ENCODE data around the gene PITRM1. TPM values are rescaled to one million over a fixed set of nuclear protein-coding genes. Genes with fewer than 3 reads are reported as not detected.

The PITRM1 gene
- polyA plus RNA-seq, 1 donor from 2014 or later = 62.2 TPM

DNA sequence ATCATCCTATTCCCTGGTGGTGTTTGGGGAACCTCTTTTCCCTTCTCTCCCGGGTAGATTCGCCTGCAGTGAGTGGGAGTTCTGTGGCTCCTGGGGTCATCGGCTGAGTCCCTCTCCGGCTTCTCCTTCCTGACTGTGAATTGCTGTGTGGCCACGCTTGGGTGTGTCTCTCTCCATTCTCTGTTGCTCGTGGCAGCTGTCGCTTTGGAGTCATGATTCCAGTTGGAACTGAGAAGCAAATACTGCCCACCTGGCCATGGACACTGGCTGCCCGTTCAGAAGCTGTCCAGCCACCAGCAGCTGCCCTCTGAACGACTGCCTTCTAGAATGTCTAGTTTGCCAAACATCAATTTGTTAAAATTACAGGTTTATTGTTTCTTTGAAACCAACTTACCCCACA, 23.1 kb upstream of the PITRM1 start:
- TF ChIP-seq MXI1 (conservative IDR thresholded peaks at IDR 0.05; ENCODE audit: poor library complexity, severe bottlenecking) (no peak), SMC3 (conservative IDR thresholded peaks at IDR 0.05; ENCODE audit: poor library complexity) (no peak), RAD21 (conservative IDR thresholded peaks at IDR 0.05) (no peak), EZH2 (IDR thresholded peaks at IDR 0.05; ENCODE audit: borderline replicate concordance, insufficient read depth, low read length, poor library complexity, severe bottlenecking) (no peak), TAF1 (IDR thresholded peaks at IDR 0.05; ENCODE audit: low read depth) (no peak), EP300 (conservative IDR thresholded peaks at IDR 0.05; ENCODE audit: poor library complexity, severe bottlenecking) (no peak), POLR2AphosphoS5 (IDR thresholded peaks at IDR 0.05) (no peak)
- TF ChIP-seq, protein P1, sequence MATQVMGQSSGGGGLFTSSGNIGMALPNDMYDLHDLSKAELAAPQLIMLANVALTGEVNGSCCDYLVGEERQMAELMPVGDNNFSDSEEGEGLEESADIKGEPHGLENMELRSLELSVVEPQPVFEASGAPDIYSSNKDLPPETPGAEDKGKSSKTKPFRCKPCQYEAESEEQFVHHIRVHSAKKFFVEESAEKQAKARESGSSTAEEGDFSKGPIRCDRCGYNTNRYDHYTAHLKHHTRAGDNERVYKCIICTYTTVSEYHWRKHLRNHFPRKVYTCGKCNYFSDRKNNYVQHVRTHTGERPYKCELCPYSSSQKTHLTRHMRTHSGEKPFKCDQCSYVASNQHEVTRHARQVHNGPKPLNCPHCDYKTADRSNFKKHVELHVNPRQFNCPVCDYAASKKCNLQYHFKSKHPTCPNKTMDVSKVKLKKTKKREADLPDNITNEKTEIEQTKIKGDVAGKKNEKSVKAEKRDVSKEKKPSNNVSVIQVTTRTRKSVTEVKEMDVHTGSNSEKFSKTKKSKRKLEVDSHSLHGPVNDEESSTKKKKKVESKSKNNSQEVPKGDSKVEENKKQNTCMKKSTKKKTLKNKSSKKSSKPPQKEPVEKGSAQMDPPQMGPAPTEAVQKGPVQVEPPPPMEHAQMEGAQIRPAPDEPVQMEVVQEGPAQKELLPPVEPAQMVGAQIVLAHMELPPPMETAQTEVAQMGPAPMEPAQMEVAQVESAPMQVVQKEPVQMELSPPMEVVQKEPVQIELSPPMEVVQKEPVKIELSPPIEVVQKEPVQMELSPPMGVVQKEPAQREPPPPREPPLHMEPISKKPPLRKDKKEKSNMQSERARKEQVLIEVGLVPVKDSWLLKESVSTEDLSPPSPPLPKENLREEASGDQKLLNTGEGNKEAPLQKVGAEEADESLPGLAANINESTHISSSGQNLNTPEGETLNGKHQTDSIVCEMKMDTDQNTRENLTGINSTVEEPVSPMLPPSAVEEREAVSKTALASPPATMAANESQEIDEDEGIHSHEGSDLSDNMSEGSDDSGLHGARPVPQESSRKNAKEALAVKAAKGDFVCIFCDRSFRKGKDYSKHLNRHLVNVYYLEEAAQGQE (IDR thresholded peaks at IDR 0.05; ENCODE audit: borderline replicate concordance) = no peak
- TF ChIP-seq, protein P2, sequence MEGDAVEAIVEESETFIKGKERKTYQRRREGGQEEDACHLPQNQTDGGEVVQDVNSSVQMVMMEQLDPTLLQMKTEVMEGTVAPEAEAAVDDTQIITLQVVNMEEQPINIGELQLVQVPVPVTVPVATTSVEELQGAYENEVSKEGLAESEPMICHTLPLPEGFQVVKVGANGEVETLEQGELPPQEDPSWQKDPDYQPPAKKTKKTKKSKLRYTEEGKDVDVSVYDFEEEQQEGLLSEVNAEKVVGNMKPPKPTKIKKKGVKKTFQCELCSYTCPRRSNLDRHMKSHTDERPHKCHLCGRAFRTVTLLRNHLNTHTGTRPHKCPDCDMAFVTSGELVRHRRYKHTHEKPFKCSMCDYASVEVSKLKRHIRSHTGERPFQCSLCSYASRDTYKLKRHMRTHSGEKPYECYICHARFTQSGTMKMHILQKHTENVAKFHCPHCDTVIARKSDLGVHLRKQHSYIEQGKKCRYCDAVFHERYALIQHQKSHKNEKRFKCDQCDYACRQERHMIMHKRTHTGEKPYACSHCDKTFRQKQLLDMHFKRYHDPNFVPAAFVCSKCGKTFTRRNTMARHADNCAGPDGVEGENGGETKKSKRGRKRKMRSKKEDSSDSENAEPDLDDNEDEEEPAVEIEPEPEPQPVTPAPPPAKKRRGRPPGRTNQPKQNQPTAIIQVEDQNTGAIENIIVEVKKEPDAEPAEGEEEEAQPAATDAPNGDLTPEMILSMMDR (IDR thresholded peaks at IDR 0.05; ENCODE audit: poor library complexity, severe bottlenecking) = no peak
- Histone ChIP-seq H3K9me3 (ENCODE audit: low read length) (no peaks in the 10 kb centered on the region), H3K9ac (ENCODE audit: low read length) (no peak overlapping the region), H2AFZ (ENCODE audit: low read depth, low read length) (no peak overlapping the region), H3K4me3 (ENCODE audit: low read length) (no peak overlapping the region), H3K36me3 (ENCODE audit: insufficient read depth, low read length) (no peaks in the 10 kb centered on the region), H3K4me2 (ENCODE audit: low read length) (no peak overlapping the region), H3F3A (ENCODE audit: insufficient read depth, low read length, poor library complexity, severe bottlenecking) (no peaks in the 10 kb centered on the region), H3K27ac (ENCODE audit: low read length) (no peak overlapping the region), H3K9me2 (ENCODE audit: insufficient read depth, low read length) (no peaks in the 10 kb centered on the region), H3K27me3 (ENCODE audit: insufficient read depth, low read depth, low read length) (no peaks in the 10 kb centered on the region), H4K20me1 (ENCODE audit: insufficient read depth) (no peaks in the 10 kb centered on the region), H3K79me2 (replicated peaks; ENCODE audit: insufficient read depth, low read length) (no peaks in the 10 kb centered on the region)

DNA sequence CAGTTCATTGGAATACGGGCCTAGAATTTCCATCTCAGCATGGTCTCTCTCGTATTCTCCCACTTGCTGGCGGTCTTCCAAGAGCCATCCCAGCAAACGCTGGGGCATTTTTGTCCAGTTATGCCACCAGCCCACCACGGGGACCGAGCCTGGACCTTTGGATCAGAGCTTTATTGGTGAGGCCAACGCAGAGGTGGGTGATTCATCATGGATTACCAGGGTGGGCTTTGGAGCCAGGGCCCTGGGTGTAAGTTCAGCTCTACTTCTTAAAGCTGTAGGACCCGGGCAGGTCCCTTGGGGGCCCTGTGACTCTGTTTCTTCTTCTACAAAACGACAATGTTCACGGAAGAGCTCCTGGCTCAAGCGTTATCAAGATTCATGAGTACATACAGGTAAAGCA, 22.7 kb upstream of the PITRM1 start:
- no peaks in the 10 kb centered on the region for H3K27me3 ChIP-seq (ENCODE audit: insufficient read depth, low read depth, low read length)
- no peak overlapping the region for H3K9ac ChIP-seq (ENCODE audit: low read length)
- H3K9me2 ChIP-seq (ENCODE audit: insufficient read depth, low read length) = no peaks in the 10 kb centered on the region
- no peak overlapping the region for H3K27ac ChIP-seq (ENCODE audit: low read length)
- no peaks in the 10 kb centered on the region for H3K36me3 ChIP-seq (ENCODE audit: insufficient read depth, low read length)
- no peak for TF ChIP-seq TAF1 (IDR thresholded peaks at IDR 0.05; ENCODE audit: low read depth)
- TF ChIP-seq EP300 (conservative IDR thresholded peaks at IDR 0.05; ENCODE audit: poor library complexity, severe bottlenecking) = no peak
- TF ChIP-seq, protein P2 (IDR thresholded peaks at IDR 0.05; ENCODE audit: poor library complexity, severe bottlenecking) = no peak
- TF ChIP-seq, protein P1 (IDR thresholded peaks at IDR 0.05; ENCODE audit: borderline replicate concordance) = no peak
- TF ChIP-seq EZH2 (IDR thresholded peaks at IDR 0.05; ENCODE audit: borderline replicate concordance, insufficient read depth, low read length, poor library complexity, severe bottlenecking) = no peak
- no peak for TF ChIP-seq POLR2AphosphoS5 (IDR thresholded peaks at IDR 0.05)
- TF ChIP-seq RAD21 (conservative IDR thresholded peaks at IDR 0.05) = no peak
- TF ChIP-seq SMC3 (conservative IDR thresholded peaks at IDR 0.05; ENCODE audit: poor library complexity) = no peak
- TF ChIP-seq MXI1 (conservative IDR thresholded peaks at IDR 0.05; ENCODE audit: poor library complexity, severe bottlenecking) = no peak
- no peak overlapping the region for H2AFZ ChIP-seq (ENCODE audit: low read depth, low read length)
- H4K20me1 ChIP-seq (ENCODE audit: insufficient read depth) = no peaks in the 10 kb centered on the region
- H3K4me2 ChIP-seq (ENCODE audit: low read length) = no peak overlapping the region
- H3K9me3 ChIP-seq (ENCODE audit: low read length) = no peaks in the 10 kb centered on the region
- no peaks in the 10 kb centered on the region for H3F3A ChIP-seq (ENCODE audit: insufficient read depth, low read length, poor library complexity, severe bottlenecking)
- no peaks in the 10 kb centered on the region for H3K79me2 ChIP-seq (replicated peaks; ENCODE audit: insufficient read depth, low read length)
- H3K4me3 ChIP-seq (ENCODE audit: low read length) = no peak overlapping the region

Measured in neural cell (in vitro differentiated cells).